GM23338 (cell line): ENCODE measurements around the gene FYN. TPM values are rescaled to one million over a fixed set of nuclear protein-coding genes. Genes with fewer than 3 reads are reported as not detected.

ENCODE experiments used
- ATAC-seq: fragments of 200-7000 bp; cut with Tn5 transposase; 3 replicates; pipeline ENCODE4 v1.9.1; 2020
- DNase-seq: peaks from one replicate; pipeline ENCODE4 v3.0.0-alpha.2; 2015; ENCODE audit warnings: low spot score
- H2AFZ ChIP-seq: fragments of 200-600 bp; sonication (generic); 2 replicates; pipeline ENCODE4 v1.8.0; 2016; ENCODE audit warnings: antibody characterized with exemption, mild to moderate bottlenecking, moderate library complexity
- H3F3A ChIP-seq: fragments of 200-600 bp; sonication (generic); replicated peaks from 2 replicates; pipeline ENCODE4 v1.8.0; 2017; ENCODE audit warnings: antibody characterized with exemption, mixed run types, low read depth
- H3K27ac ChIP-seq: fragments of 200-600 bp; sonication (generic); 2 replicates; pipeline ENCODE4 v1.6.1; 2016; ENCODE audit warnings: low read depth
- H3K27me3 ChIP-seq: fragments of 200-600 bp; sonication (generic); 2 replicates; pipeline ENCODE4 v1.8.0; 2016; ENCODE audit warnings: mild to moderate bottlenecking, mixed run types, moderate library complexity; ENCODE audit not compliant: insufficient read depth
- H3K36me3 ChIP-seq: fragments of 200-600 bp; sonication (generic); 2 replicates; pipeline ENCODE4 v1.8.0; 2016; ENCODE audit warnings: mild to moderate bottlenecking; ENCODE audit not compliant: insufficient read depth
- H3K4me1 ChIP-seq: fragments of 200-600 bp; sonication (generic); 2 replicates; pipeline ENCODE4 v1.8.0; 2016; ENCODE audit warnings: mild to moderate bottlenecking, moderate library complexity; ENCODE audit not compliant: insufficient read depth
- H3K4me2 ChIP-seq: fragments of 200-600 bp; sonication (generic); 2 replicates; pipeline ENCODE4 v1.7.1; 2017; ENCODE audit warnings: mixed run types
- H3K4me3 ChIP-seq: fragments of 200-600 bp; sonication (generic); 2 replicates; pipeline ENCODE4 v1.6.1; 2016; ENCODE audit warnings: mixed run types
- H3K79me2 ChIP-seq: fragments of 200-600 bp; sonication (generic); replicated peaks from 2 replicates; pipeline ENCODE4 v1.8.0; 2017; ENCODE audit warnings: mild to moderate bottlenecking; ENCODE audit not compliant: insufficient read depth
- H3K9me2 ChIP-seq: fragments of 200-600 bp; sonication (generic); 2 replicates; pipeline ENCODE4 v1.8.0; 2017; ENCODE audit not compliant: insufficient read depth
- H4K20me1 ChIP-seq: fragments of 200-600 bp; sonication (generic); replicated peaks from 2 replicates; pipeline ENCODE4 v1.8.0; 2017; ENCODE audit warnings: mild to moderate bottlenecking; ENCODE audit not compliant: insufficient read depth
- H3K27ac Mint-ChIP-seq: 2 replicates; pipeline ENCODE4 v1.8.0; 2020; ENCODE audit warnings: inconsistent platforms, mild to moderate bottlenecking, moderate library complexity, mixed read lengths
- H3K27me3 Mint-ChIP-seq: 3 replicates; pipeline ENCODE4 v1.8.0; 2022; ENCODE audit warnings: low read depth, mild to moderate bottlenecking, moderate library complexity, mixed read lengths, inconsistent platforms; ENCODE audit not compliant: insufficient read depth, poor library complexity
- H3K36me3 Mint-ChIP-seq: 3 replicates; pipeline ENCODE4 v1.8.0; 2021; ENCODE audit warnings: low read depth, mild to moderate bottlenecking, inconsistent platforms, moderate library complexity, mixed read lengths
- H3K4me1 Mint-ChIP-seq: 3 replicates; pipeline ENCODE4 v1.8.0; 2020; ENCODE audit warnings: mild to moderate bottlenecking, inconsistent platforms, mixed read lengths
- H3K4me3 Mint-ChIP-seq: 3 replicates; pipeline ENCODE4 v1.8.0; 2021; ENCODE audit warnings: moderate library complexity, mild to moderate bottlenecking, inconsistent platforms, mixed read lengths
- H3K9me3 Mint-ChIP-seq: 3 replicates; pipeline ENCODE4 v1.8.0; 2020; ENCODE audit warnings: moderate library complexity, mild to moderate bottlenecking, inconsistent platforms, mixed read lengths
- CREB1 ChIP-seq: fragments of 250-450 bp; sonication (Bioruptor Pico); IDR thresholded peaks from 2 replicates; pipeline ENCODE4 v1.5.0; 2020; ENCODE audit warnings: low read depth, mild to moderate bottlenecking, moderate library complexity
- EZH2 ChIP-seq: fragments of 200-600 bp; sonication (generic); IDR thresholded peaks from one replicate; pipeline ENCODE4 v1.8.0; 2017; ENCODE audit warnings: antibody characterized with exemption, mild to moderate bottlenecking, low read depth; ENCODE audit not compliant: unreplicated experiment
- JUNB ChIP-seq: IDR thresholded peaks from one replicate; pipeline ENCODE4 v1.6.1; 2016; ENCODE audit warnings: antibody characterized with exemption; ENCODE audit not compliant: unreplicated experiment
- NANOG ChIP-seq: IDR thresholded peaks from 2 replicates; pipeline ENCODE4 v1.6.1; 2016; ENCODE audit warnings: antibody characterized with exemption, borderline replicate concordance
- POLR2AphosphoS5 ChIP-seq: IDR thresholded peaks from 2 replicates; pipeline ENCODE4 v1.6.1; 2016; ENCODE audit warnings: antibody characterized with exemption, low read depth
- STAT1 ChIP-seq: IDR thresholded peaks from one replicate; pipeline ENCODE4 v1.6.1; 2016; ENCODE audit warnings: antibody characterized with exemption; ENCODE audit not compliant: unreplicated experiment
- ZNF114 ChIP-seq: fragments of 250-450 bp; sonication (Bioruptor Pico); IDR thresholded peaks from 2 replicates; pipeline ENCODE4 v1.5.0; 2020; ENCODE audit warnings: mild to moderate bottlenecking, moderate library complexity
- ZNF331 ChIP-seq: fragments of 250-450 bp; sonication (Bioruptor Pico); IDR thresholded peaks from 2 replicates; pipeline ENCODE4 v1.5.0; 2020; ENCODE audit warnings: low read depth, mild to moderate bottlenecking, moderate library complexity
- polyA plus RNA-seq: library from polyadenylated mRNA; unstranded; fragments of >200 nt; fragmentation: Nextera tagmentation; extraction: Ambion mirVana; gene quantifications from 2 replicates; pipeline ENCODE4 v1.2.1, GENCODE V29; 2016
- total RNA-seq: library from RNA; depleted of rRNA; stranded (reverse); fragments of >200 nt; shearing (Covaris generic); gene quantifications from 2 replicates; pipeline ENCODE4 v1.2.3, GENCODE V29; 2014
- TF ChIP-seq, protein P1 (sequence below): IDR thresholded peaks from 2 replicates; pipeline ENCODE4 v1.6.1; 2016; ENCODE audit warnings: antibody characterized with exemption
- TF ChIP-seq, protein P2 (sequence below): IDR thresholded peaks from one replicate; pipeline ENCODE4 v1.6.1; 2018; ENCODE audit warnings: antibody characterized with exemption; ENCODE audit not compliant: unreplicated experiment
- TF ChIP-seq, protein P3 (sequence below), 2 experiments: fragments of 200-600 bp in 1 of 2; sonication (generic) in 1 of 2; conservative IDR thresholded peaks; 2 replicates each; pipeline versions ENCODE4 v1.5.1 to v1.6.1; 2016 to 2017; ENCODE audit warnings: antibody characterized with exemption in 2 of 2, low read depth in 2 of 2, mild to moderate bottlenecking in 2 of 2, moderate library complexity in 1 of 2

Gene FYN
- total and polyA plus RNA-seq, 2 experiments from 2014 or later, result 46.8 to 143 TPM

DNA sequence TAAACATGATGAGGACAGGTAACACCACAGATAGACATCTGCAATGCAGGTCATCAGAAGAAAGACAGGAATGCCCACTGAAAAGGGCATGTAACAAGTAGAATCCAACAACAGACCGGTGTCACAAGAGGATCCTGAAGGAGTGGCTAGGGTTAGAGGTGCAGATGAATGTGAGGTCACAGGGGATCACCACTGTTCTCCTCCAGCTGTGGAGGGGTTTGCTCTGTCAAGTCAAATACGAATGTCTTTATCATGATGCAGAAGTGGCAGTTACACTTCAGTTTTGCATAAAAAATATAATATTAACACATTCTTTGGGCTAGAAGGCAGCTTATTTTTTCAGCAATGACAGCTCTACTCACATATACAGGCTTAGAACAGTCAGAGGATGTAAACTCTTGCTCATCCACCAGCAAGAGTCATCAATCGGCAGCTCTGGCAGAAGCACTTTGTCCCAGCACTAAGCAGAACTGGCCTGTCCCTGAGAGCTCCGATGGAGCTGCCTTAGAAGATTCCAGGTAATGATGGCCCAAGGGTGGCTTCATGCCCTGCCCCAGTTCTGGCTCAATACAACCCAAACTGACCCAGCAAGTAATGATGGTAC lies 137.1 kb downstream of the FYN start:
- Histone ChIP-seq H3K4me1 (peaks cover 5% of the 10 kb centered on the region), H3F3A (peaks cover 8% of the 10 kb centered on the region; the same call in 1 of the 2 replicates), H2AFZ (no peak overlapping the region), H3K4me3 (no peak overlapping the region), H3K36me3 (peaks cover 7% of the 10 kb centered on the region; the same call in 1 of the 2 replicates), H3K4me2 (no peak overlapping the region), H3K9me2 (peaks cover 3% of the 10 kb centered on the region; the same call in 1 of the 2 replicates), H4K20me1 (no peaks in the 10 kb centered on the region), H3K27me3 (no peaks in the 10 kb centered on the region), H3K27ac (no peak overlapping the region), H3K79me2 (peaks cover 43% of the 10 kb centered on the region)
- H3K4me1 Mint-ChIP-seq, result peaks cover 24% of the 10 kb centered on the region
- no peak overlapping the region for H3K27ac Mint-ChIP-seq
- H3K4me3 Mint-ChIP-seq, result no peak overlapping the region
- TF ChIP-seq STAT1 (no peak), JUNB (no peak), EZH2 (no peak), POLR2AphosphoS5 (no peak), ZNF331 (CRISPR knock-in tag) (no peak), CREB1 (no peak), ZNF114 (no peak)
- TF ChIP-seq, protein P1, sequence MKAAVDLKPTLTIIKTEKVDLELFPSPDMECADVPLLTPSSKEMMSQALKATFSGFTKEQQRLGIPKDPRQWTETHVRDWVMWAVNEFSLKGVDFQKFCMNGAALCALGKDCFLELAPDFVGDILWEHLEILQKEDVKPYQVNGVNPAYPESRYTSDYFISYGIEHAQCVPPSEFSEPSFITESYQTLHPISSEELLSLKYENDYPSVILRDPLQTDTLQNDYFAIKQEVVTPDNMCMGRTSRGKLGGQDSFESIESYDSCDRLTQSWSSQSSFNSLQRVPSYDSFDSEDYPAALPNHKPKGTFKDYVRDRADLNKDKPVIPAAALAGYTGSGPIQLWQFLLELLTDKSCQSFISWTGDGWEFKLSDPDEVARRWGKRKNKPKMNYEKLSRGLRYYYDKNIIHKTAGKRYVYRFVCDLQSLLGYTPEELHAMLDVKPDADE, result no peak
- peaks cover 25% of the 10 kb centered on the region for H3K9me3 Mint-ChIP-seq
- peaks cover 44% of the 10 kb centered on the region for H3K36me3 Mint-ChIP-seq
- no peaks in the 10 kb centered on the region for H3K27me3 Mint-ChIP-seq
- DNase-seq, result no peak
- no peak for ATAC-seq

DNA sequence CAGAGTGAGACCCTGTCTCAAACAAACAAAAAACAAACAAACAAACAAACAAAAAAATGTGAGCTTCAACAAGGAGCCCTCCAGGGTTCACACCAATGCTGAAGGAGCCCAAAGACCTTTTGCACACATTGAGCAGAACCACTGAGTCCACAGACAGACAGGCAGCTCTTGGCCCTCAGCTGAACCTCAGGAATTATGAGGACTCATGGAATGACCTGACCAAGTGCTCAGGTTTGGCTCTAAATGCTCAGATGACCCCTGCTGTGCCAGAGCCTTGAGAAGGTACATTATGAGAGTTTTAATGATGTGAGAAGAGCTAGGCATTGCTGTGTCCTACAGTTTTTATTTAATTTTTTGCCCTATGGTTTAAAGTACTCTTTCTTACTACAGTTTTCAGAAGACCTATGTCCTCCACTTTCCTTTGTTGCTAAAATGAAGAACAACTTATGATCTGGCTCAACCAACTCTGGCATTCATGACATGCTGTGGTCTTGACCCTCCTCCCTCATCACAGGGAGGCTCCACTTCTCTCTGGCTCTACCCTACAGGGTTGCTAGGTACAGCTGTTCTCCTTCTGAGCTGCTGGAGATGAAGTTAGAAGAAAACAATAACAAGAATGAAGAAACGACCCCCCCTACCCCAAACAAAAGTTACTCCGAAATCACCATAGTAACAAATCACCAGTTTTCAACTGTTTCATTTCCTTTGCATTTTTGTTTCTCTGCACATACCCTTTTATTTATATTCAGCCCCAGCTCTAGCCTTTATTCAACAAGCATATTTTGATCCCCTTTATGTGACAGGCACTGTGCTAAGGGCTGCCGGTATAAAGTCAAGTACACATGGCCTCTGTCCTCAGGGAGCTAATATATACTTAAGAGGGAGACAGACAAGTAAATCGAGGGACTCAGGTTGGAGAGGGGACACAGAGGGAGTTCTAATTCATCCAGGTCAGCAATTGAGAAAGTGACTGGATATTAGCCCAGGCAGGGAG lies 138.9 kb downstream of the FYN start:
- Mint-ChIP-seq H3K27ac (no peak overlapping the region), H3K4me1 (peaks cover 35% of the 10 kb centered on the region), H3K4me3 (no peak overlapping the region), H3K9me3 (peaks cover 25% of the 10 kb centered on the region), H3K36me3 (peaks cover 38% of the 10 kb centered on the region), H3K27me3 (peaks cover 3% of the 10 kb centered on the region)
- no peak overlapping the region for H3K4me3 ChIP-seq
- H3K4me1 ChIP-seq, result peaks cover 15% of the 10 kb centered on the region
- no peak overlapping the region for H3K27ac ChIP-seq
- DNase-seq, result no peak
- peaks cover 7% of the 10 kb centered on the region; the same call in 1 of the 2 replicates for H3K36me3 ChIP-seq
- H2AFZ ChIP-seq, result no peak overlapping the region
- no peak overlapping the region for H3K4me2 ChIP-seq
- H3K27me3 ChIP-seq, result no peaks in the 10 kb centered on the region
- peaks cover 50% of the 10 kb centered on the region for H3K79me2 ChIP-seq
- H3K9me2 ChIP-seq, result peaks cover 3% of the 10 kb centered on the region; the same call in 1 of the 2 replicates
- H4K20me1 ChIP-seq, result no peaks in the 10 kb centered on the region
- ATAC-seq, result no peak
- peaks cover 8% of the 10 kb centered on the region; the same call in 1 of the 2 replicates for H3F3A ChIP-seq
- no peak for TF ChIP-seq EZH2
- no peak for TF ChIP-seq POLR2AphosphoS5
- TF ChIP-seq, protein P2, sequence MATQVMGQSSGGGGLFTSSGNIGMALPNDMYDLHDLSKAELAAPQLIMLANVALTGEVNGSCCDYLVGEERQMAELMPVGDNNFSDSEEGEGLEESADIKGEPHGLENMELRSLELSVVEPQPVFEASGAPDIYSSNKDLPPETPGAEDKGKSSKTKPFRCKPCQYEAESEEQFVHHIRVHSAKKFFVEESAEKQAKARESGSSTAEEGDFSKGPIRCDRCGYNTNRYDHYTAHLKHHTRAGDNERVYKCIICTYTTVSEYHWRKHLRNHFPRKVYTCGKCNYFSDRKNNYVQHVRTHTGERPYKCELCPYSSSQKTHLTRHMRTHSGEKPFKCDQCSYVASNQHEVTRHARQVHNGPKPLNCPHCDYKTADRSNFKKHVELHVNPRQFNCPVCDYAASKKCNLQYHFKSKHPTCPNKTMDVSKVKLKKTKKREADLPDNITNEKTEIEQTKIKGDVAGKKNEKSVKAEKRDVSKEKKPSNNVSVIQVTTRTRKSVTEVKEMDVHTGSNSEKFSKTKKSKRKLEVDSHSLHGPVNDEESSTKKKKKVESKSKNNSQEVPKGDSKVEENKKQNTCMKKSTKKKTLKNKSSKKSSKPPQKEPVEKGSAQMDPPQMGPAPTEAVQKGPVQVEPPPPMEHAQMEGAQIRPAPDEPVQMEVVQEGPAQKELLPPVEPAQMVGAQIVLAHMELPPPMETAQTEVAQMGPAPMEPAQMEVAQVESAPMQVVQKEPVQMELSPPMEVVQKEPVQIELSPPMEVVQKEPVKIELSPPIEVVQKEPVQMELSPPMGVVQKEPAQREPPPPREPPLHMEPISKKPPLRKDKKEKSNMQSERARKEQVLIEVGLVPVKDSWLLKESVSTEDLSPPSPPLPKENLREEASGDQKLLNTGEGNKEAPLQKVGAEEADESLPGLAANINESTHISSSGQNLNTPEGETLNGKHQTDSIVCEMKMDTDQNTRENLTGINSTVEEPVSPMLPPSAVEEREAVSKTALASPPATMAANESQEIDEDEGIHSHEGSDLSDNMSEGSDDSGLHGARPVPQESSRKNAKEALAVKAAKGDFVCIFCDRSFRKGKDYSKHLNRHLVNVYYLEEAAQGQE, result no peak
- no peak for TF ChIP-seq ZNF114
- TF ChIP-seq JUNB, result no peak
- TF ChIP-seq, protein P3, sequence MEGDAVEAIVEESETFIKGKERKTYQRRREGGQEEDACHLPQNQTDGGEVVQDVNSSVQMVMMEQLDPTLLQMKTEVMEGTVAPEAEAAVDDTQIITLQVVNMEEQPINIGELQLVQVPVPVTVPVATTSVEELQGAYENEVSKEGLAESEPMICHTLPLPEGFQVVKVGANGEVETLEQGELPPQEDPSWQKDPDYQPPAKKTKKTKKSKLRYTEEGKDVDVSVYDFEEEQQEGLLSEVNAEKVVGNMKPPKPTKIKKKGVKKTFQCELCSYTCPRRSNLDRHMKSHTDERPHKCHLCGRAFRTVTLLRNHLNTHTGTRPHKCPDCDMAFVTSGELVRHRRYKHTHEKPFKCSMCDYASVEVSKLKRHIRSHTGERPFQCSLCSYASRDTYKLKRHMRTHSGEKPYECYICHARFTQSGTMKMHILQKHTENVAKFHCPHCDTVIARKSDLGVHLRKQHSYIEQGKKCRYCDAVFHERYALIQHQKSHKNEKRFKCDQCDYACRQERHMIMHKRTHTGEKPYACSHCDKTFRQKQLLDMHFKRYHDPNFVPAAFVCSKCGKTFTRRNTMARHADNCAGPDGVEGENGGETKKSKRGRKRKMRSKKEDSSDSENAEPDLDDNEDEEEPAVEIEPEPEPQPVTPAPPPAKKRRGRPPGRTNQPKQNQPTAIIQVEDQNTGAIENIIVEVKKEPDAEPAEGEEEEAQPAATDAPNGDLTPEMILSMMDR (conservative IDR thresholded peaks at IDR 0.05; ENCODE audit: low read depth in 2 of 2), result no peak
- no peak for TF ChIP-seq NANOG
- TF ChIP-seq, protein P1, result no peak
